Spinal cord (tissue), 10 donors: ENCODE results near the gene RTP2. TPM values are rescaled to one million over a fixed set of nuclear protein-coding genes. Genes with fewer than 3 reads are reported as not detected.

ENCODE experiments used
- DNase-seq, 6 donors: peaks; one replicate each; pipeline versions ENCODE4 v3.0.0 to v3.0.0-alpha.2; 2013 to 2015; ENCODE audit warnings: low spot score in 6 of 6, low read depth in 4 of 6
- H3K27ac ChIP-seq: one replicate; pipeline ENCODE4 v1.5.1; 2013; ENCODE audit warnings: low read depth, low read length, control low read depth
- H3K27me3 ChIP-seq: one replicate; pipeline ENCODE4 v1.6.1; 2013; ENCODE audit warnings: low read length; ENCODE audit not compliant: control insufficient read depth, insufficient read depth
- H3K36me3 ChIP-seq: one replicate; pipeline ENCODE4 v1.6.1; 2013; ENCODE audit warnings: low read length; ENCODE audit not compliant: control insufficient read depth, insufficient read depth
- H3K4me1 ChIP-seq: one replicate; pipeline ENCODE4 v1.6.1; 2013; ENCODE audit warnings: low read length; ENCODE audit not compliant: control insufficient read depth, insufficient read depth
- H3K4me3 ChIP-seq: one replicate; pipeline ENCODE4 v1.5.1; 2013; ENCODE audit warnings: low read depth, low read length, control low read depth
- H3K9me3 ChIP-seq: one replicate; pipeline ENCODE4 v1.6.1; 2013; ENCODE audit warnings: low read length; ENCODE audit not compliant: control insufficient read depth, insufficient read depth
- WGBS: methylation state at CpG from one replicate; pipeline ENCODE4 v1.1.5; 2013; ENCODE audit warnings: missing lambda C conversion rate; ENCODE audit not compliant: insufficient coverage; 5-methylcytosine and 5-hydroxymethylcytosine counted together
- polyA plus RNA-seq, 2 donors: library from polyadenylated mRNA; unstranded; fragments of 120-200 nt; gene quantifications; one replicate each; pipeline ENCODE4 v1.2.1, GENCODE V29; 2013; ENCODE audit not compliant: insufficient read length in 2 of 2
- total RNA-seq, 2 donors: library from RNA; depleted of rRNA in 1 of 2; stranded (reverse); fragments of 120-200 nt in 1 of 2; fragments of >200 nt in 1 of 2; gene quantifications; one replicate each; pipeline versions ENCODE4 v1.2.3 to v1.2.4, GENCODE V29; 2013 to 2014
- donor health status: healthy.

Gene RTP2
- total and polyA plus RNA-seq, 4 donors, result not detected

- Histone ChIP-seq H3K36me3 (no peaks in the 10 kb centered on the region), H3K4me3 (no peak overlapping the region), H3K4me1 (no peaks in the 10 kb centered on the region), H3K27me3 (no peaks in the 10 kb centered on the region), H3K9me3 (no peaks in the 10 kb centered on the region), H3K27ac (no peak overlapping the region)
- DNase-seq, result no peak
Observed at GRCh38 chr3:187661267-187661666, 41.1 kb downstream of the RTP2 start.

DNA sequence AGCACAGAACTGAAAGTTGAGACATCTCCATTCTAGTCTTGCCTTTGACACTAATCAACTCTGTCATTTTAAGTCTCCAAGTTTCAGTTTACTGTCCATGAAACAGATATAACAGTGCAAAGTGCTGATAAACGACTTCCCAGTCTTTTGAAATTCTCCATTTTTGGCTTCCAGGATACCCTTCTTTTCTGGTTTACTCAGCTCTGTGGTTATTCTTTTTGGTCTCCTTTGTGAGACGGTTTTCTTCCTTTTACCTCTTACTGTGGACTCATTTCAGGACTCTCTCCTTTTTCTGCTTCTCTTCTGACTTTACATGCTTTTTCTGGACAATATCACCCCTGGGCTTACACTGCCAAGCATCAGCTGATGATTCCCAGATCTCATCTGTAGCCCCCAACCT, 51.1 kb downstream of the RTP2 start:
- Histone ChIP-seq H3K27ac (no peak overlapping the region), H3K9me3 (no peaks in the 10 kb centered on the region), H3K4me1 (no peaks in the 10 kb centered on the region), H3K27me3 (peaks cover 2% of the 10 kb centered on the region), H3K4me3 (no peak overlapping the region), H3K36me3 (no peaks in the 10 kb centered on the region)
- no peak for DNase-seq
- 60% methylated on average over 2 of the region's 2 CpGs for WGBS

Other genes starting within 250 kb of the RTP2 start
- 10 to 100 TPM; 29.2 to 53.5 TPM for gene SST, start 32.2 kb downstream of the RTP2 start, total RNA-seq
- 100 to 1,000 TPM; 306 to 317 TPM for gene SST, start 32.2 kb downstream of the RTP2 start, polyA plus RNA-seq
- gene BCL6, start 42.9 kb upstream of the RTP2 start, total RNA-seq, result 10 to 100 TPM; 14.5 to 24.8 TPM
- gene BCL6, start 42.9 kb upstream of the RTP2 start, polyA plus RNA-seq, result 10 to 100 TPM; 29.7 to 38.5 TPM